Activated CD8-positive, alpha-beta memory T cell treated with anti-CD3 and anti-CD28 coated beads, Interleukin-2, amount 50 U/mL, for 1 hour (primary cell): Measurements from ENCODE around the gene KCNB1.

ENCODE experiments used
- DNase-seq: peaks from one replicate; pipeline ENCODE4 v3.0.0-alpha.2; 2020; ENCODE audit errors: extremely low read depth

The KCNB1 gene

DNA sequence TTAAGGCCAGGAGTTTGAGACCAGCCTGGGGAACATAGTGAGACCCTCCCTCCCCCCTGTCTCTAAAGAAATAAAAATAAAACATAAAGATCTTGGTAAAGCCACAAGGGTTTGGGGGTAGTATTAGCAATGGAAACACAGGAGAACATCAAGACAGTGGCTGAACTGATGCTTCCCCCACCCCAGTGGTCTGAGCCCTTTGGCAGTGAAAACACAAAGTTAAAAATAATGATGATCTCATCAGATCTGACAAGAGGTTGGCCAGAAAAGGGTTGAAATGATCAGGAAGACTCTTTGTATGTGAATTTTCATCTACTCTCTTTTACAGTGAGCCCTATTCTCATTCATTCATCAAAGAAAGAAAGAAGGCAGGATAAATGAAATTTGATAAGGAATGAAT is 93.7 kb downstream of the KCNB1 start:
- DNase-seq: no peak

GRCh38 chr20:49387581-49387939 is 94.9 kb downstream of the KCNB1 start:
- no peak for DNase-seq

DNA sequence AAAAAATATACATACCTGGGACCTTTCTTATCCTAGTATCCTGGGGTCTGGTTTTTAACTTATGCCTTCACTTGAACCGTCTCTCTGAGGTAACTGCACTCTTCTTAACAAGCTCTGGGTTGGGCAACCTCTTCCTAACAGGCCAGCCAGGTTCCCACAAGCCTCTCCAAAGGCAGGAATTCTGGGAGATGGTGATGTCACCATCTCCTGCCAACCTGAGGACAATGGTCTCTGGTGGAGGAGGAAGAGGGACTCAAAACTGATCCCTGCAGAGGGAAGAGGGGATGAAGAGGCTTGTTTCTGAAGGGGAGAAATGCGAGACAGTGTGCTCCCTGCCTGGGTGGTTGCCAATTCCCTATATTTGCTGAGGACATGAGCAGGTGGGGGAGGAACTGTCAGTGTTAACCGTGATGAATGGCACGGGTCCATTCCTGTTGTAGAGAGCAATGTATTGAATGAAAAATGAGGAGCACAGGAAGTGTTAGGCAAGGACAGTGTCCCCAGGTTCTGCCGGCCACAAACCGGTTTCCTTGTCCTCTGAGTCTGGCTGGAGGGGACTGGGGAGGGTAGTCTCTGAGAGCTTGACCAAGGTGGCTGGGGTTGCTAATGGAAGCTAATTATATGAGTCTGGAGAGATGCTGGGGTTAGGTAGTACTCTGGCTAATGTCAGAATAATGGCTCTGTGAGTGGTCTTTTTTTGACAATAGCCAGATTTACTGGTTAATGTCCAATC is 95.5 kb downstream of the KCNB1 start:
- DNase-seq: no peak

DNA sequence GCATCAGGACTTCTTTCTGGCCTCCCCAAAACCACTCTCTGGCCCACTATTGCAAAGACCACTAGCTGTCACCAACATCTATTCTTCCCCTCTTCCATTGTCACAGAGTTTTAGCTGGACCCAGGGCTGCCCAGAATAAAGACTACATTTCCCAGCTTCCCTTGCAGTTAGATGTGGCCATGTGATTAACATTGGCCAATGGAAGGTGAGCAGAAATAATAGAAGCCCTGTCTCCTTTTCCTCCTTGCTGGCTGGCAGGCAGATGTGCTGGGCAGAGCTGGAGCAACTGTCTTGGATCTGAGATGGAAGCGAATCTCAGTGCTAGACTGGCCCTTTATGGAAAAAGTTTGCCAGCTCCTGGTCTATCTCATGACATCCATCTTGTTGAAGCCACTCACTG is 97.0 kb downstream of the KCNB1 start:
- DNase-seq: no peak

DNA sequence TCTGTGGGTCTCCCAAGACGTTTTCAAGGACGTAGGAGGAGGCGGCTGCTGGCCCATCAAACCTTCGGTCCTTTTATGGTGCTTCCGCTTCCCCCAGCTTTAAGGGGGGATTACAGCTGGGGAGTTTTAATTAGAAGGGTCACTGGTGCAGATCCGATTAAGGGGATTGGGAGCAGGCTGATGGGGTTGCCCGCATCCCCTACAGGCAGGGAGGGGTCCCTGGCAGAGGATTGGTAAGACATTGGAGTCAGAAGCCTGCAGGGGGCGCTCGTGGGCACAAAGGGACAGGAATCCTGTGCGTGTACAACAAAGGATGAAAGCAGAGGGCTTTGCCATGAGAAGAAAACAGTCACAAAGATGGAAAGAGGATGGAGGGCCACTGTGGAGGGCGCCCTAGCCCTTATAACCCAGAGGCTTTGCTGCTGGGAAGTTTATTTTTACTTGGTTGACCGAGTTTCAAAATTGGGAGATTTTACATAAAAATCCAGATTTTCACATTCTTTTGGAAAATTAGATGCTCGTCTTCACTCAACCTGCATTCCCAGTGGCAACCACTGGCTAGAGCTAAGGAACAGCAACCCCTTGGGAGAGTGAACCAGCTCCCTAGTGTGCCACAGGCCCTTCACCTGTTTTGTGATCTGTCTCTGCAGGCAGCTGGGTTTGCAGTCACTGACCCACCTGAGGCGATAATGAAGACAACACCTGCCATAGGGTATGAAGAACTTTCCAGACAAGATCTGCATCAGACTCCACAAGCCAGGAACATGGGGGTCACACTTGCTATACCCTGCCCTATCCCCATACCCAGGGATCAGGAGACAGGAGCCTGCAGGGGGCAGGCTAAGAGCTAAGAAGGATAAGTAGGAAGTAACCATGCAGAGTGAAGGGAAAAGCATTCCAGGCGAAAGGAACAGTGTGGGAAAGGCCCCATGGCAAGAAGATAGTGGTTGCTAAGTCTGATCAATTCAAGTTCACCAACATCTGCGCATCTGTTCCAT is 97.7 kb downstream of the KCNB1 start:
- DNase-seq: no peak

GRCh38 chr20:49381558-49382493 is 100.6 kb downstream of the KCNB1 start:
- DNase-seq: no peak

GRCh38 chr20:49380337-49380780 is 102.1 kb downstream of the KCNB1 start:
- DNase-seq: no peak

- no peak for DNase-seq
These were observed 103.1 kb downstream of the KCNB1 start for GRCh38 chr20:49379338-49379737.

DNA sequence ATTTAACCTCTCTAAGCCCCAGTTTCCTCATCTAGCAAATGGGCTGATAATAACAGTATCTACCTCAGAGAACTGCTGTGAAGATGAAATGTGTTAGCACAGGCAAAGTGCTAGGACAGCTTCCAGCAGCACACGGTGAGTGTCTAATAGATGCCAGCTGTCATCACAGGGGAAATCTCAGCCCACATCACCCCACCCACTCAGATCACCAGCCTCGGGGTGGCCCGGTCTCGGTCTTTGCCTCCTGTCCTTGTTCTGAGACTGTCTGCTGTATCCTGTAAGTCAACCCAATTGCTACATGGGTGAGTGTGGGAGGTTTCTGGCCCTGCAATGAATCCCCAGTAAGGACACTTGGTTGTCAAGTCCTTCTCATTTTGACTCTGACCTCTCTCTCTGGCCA is 105.1 kb downstream of the KCNB1 start:
- no peak for DNase-seq

- DNase-seq: no peak
These were observed 107.3 kb downstream of the KCNB1 start for GRCh38 chr20:49375170-49375569.

DNA sequence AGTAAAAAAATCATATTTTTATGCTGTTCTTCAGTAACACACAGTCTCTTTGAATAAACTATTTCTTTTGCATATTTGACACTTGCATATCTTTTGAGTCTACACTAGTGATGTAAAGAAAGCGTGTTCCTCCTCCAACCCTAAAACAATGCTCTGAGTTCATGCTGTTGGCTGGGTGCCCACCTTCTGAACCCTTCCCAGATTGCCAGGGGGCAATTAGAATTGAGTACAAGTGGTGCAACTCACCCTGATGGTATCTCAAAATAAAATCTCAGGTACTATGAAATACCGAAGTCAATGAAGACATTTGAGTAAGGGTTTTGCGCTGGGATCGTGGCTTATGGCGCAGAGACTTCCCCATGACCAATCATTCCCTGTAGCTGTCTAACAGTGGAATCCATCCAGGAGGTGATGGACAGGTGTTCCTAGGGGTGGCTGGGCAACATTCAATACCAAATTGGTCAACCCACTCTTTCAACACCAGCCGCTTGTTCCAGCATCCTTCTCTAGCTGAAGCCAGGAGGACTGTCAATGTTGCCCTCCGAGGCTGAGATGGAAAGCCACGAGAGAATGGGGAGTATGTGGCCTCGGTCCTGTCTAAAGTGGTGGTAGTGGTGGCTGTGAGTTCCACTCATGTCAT is 110.3 kb downstream of the KCNB1 start:
- DNase-seq: no peak

GRCh38 chr20:49368596-49368995 is 113.9 kb downstream of the KCNB1 start:
- no peak for DNase-seq

- DNase-seq: no peak
These were observed 115.4 kb downstream of the KCNB1 start for GRCh38 chr20:49367113-49367512.

- DNase-seq: no peak
These were observed 115.8 kb downstream of the KCNB1 start for GRCh38 chr20:49366687-49367086.

DNA sequence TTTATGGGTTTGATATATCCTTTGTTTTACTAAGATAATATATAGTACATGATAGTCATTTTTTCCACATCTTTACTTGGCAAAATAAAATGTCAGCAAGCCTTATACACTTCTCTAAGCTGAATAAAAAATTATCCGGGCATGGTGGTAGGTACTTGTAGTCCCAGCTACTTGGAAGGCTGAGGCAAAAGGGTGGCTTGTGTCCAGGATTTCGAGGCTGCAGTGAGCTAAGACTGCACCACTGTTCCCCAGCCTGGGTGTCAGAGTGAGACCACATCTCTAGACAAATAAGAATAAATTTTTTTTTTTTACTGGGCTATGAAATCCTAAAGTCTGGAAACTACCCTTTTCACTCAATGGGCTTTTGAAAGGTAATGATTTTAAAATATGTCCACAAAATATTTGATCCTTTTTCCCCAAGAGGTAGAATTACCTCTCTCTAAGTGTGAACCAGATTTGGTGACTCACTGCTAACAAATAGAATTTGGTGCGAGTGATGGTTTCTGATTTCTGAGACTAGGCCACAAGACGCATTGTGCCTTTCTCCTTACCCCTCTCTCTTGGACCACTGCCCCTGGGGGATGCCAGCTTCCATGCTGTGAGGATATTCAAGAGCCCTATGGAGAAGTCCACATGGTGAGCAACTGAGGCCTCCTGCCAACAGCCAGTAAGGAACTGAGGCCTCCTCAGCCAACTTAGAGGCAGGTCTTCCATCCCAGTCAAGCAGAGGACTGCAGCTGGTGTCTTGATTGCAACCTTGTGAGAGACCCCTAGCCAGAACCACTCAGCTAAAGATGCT is 120.4 kb downstream of the KCNB1 start:
- no peak for DNase-seq

- no peak for DNase-seq
These were observed 122.1 kb downstream of the KCNB1 start for GRCh38 chr20:49360242-49360968.

DNA sequence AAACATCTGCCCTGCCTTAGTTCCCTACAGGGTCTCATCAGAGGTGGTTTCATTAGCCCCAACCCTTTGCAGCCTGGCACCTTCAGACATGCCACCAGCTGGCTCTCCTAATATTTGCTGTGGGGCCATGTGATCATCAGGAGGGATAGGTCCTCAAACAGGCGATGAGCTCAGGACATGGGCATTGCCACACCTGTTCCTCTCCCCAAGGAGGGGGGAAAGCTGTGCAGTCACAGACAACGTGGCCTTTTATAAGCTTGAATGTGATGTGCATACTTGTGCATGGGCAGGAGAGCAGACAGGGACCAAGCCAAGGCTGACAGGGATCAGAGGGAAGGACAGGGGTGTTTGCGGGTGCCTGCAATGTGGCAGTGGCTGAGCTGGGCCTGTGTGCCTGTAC is 125.8 kb downstream of the KCNB1 start:
- DNase-seq: no peak

GRCh38 chr20:49354673-49355072 is 127.8 kb downstream of the KCNB1 start:
- DNase-seq: no peak

- no peak for DNase-seq
These were observed 129.1 kb downstream of the KCNB1 start for GRCh38 chr20:49353348-49353747.

- no peak for DNase-seq
These were observed 129.7 kb downstream of the KCNB1 start for GRCh38 chr20:49352751-49353150.
